NT2/D1 (cell line): ENCODE results near the gene IGF1R.

Source experiments
- SUZ12 ChIP-seq: IDR thresholded peaks from 2 replicates; pipeline ENCODE4 v1.6.1; 2011; ENCODE audit not compliant: insufficient read length, insufficient read depth; ENCODE audit errors: extremely low read depth
- YY1 ChIP-seq: IDR thresholded peaks from 2 replicates; pipeline ENCODE4 v1.6.1; 2011; ENCODE audit not compliant: insufficient read length, insufficient read depth
- ZNF274 ChIP-seq: IDR thresholded peaks from 2 replicates; pipeline ENCODE4 v1.6.1; 2011; ENCODE audit warnings: mild to moderate bottlenecking, low read depth, low read length

DNA sequence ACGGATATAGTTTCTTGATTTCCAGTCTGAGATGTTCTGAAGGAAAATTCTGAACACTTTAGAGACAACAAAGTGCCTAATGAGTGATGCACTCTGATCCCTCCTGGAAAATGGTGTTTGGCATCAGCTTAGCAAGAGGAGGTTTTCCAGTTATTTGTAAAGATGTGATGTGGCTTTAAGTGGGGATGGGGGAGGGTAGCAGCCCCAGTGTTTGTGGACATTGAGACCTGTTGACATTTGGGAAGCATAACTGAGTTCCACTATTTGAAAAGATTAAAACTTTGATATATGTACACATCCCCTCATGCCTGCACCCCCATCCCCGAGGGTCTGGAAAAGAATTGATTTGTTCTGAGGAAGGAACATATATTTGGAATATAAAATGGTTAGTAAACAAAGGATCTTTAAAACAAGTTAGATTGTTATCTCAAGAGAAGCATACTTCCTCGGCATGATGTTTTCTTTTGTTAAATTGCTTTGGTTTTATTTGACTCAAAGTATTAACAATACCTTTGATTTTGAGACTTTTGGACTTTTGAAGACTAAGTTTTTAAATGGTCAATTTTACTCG, 6.5 kb downstream of the IGF1R start:
- TF ChIP-seq SUZ12 = no peak
- TF ChIP-seq ZNF274 = no peak
- TF ChIP-seq YY1 = no peak
